Ascending aorta (tissue), 2 donors: Measurements from ENCODE around the gene PTGFR. TPM values are rescaled to one million over a fixed set of nuclear protein-coding genes. Genes with fewer than 3 reads are reported as not detected.

Experiments
- DNase-seq, 2 donors: peaks; one replicate each; pipeline ENCODE4 v3.0.0-alpha.2; 2019; ENCODE audit warnings: low spot score in 2 of 2
- H3K27ac ChIP-seq, 2 donors: fragments of 200-600 bp; sonication (generic); one replicate each; pipeline ENCODE4 v1.5.1; 2016 to 2017; ENCODE audit warnings: mild to moderate bottlenecking in 1 of 2
- H3K27me3 ChIP-seq: fragments of 200-600 bp; sonication (generic); one replicate; pipeline ENCODE4 v1.5.1; 2017
- H3K36me3 ChIP-seq, 2 donors: fragments of 200-600 bp; sonication (generic); one replicate each; pipeline ENCODE4 v1.5.1; 2016
- H3K4me1 ChIP-seq, 2 donors: fragments of 200-600 bp; sonication (generic); one replicate each; pipeline ENCODE4 v1.5.1; 2016 to 2017; ENCODE audit warnings: mild to moderate bottlenecking in 1 of 2
- H3K4me3 ChIP-seq, 2 donors: fragments of 200-600 bp; sonication (generic); one replicate each; pipeline ENCODE4 v1.5.1; 2016 to 2017; ENCODE audit warnings: mild to moderate bottlenecking in 1 of 2
- H3K9me3 ChIP-seq, 2 donors: fragments of 200-600 bp; sonication (generic); one replicate each; pipeline ENCODE4 v1.5.1; 2016
- intact Hi-C: fragments of 100-400 bp; cut with DNase I; formaldehyde crosslinking; loops from one replicate; pipeline ENCODE4 v1.15.1; 2023
- total RNA-seq: library from RNA; depleted of rRNA; stranded (reverse); fragments of >200 nt; gene quantifications from one replicate; pipeline ENCODE4 v1.1.0, GENCODE V29; 2016
- TF ChIP-seq, protein P1 (sequence below), 3 experiments: fragments of 200-600 bp in 2 of 3; fragments of 450-650 bp in 1 of 3; sonication (generic) in 2 of 3; IDR thresholded peaks; one replicate each; pipeline ENCODE4 v1.5.1; 2016 to 2019; ENCODE audit warnings: antibody characterized with exemption in 3 of 3, mild to moderate bottlenecking in 1 of 3, moderate library complexity in 1 of 3

Gene PTGFR
- total RNA-seq, 1 donor from 2014 or later = 0.85 TPM

DNA sequence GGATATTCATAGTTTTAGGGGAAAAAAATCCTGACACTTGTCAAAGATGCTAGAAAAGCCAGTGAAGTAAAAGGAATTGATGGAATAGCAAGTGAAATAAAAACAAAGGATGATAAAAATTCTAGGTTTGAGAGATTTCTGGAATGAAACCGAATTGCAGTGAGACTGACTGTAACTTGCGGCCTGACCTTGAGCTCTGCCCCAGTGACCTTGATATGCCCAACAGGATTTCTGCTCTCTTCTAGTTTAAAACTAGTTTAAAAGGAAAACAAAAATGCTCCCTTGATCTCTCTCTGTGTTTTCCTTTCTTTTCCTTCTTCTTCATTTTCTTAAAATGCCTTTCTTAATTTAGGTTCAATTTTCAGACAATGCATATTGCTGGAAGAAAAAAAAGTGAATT lies 74.6 kb downstream of the PTGFR start:
- H3K4me3 ChIP-seq = no peak overlapping the region
- H3K9me3 ChIP-seq = no peaks in the 10 kb centered on the region
- H3K4me1 ChIP-seq = no peaks in the 10 kb centered on the region
- intact Hi-C loops = no loop called here
- no peaks in the 10 kb centered on the region for H3K27me3 ChIP-seq
- TF ChIP-seq, protein P1, sequence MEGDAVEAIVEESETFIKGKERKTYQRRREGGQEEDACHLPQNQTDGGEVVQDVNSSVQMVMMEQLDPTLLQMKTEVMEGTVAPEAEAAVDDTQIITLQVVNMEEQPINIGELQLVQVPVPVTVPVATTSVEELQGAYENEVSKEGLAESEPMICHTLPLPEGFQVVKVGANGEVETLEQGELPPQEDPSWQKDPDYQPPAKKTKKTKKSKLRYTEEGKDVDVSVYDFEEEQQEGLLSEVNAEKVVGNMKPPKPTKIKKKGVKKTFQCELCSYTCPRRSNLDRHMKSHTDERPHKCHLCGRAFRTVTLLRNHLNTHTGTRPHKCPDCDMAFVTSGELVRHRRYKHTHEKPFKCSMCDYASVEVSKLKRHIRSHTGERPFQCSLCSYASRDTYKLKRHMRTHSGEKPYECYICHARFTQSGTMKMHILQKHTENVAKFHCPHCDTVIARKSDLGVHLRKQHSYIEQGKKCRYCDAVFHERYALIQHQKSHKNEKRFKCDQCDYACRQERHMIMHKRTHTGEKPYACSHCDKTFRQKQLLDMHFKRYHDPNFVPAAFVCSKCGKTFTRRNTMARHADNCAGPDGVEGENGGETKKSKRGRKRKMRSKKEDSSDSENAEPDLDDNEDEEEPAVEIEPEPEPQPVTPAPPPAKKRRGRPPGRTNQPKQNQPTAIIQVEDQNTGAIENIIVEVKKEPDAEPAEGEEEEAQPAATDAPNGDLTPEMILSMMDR (IDR thresholded peaks at IDR 0.05) = no peak
- H3K36me3 ChIP-seq = no peaks in the 10 kb centered on the region
- DNase-seq = no peak
- H3K27ac ChIP-seq = no peak overlapping the region

DNA sequence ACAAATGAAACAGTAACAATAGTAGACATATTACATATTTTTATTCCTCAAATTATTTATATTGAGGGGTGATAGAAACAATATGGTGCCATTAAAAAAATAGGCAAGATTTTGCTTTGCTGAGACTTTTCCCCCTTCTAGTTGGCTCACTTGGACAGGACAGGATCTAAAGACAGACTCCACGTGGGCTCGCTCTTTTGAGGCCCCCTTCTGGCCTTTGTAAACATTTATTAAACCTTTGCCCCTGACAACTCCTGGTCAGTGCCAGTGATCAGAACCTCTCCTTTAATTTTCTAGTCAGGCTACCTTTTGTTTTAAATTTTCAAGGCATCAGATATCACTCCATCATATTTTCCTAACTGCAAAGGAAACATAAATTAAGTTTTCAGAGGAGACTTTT lies 79.8 kb downstream of the PTGFR start:
- Histone ChIP-seq H3K4me3 (no peak overlapping the region), H3K27me3 (no peaks in the 10 kb centered on the region), H3K27ac (no peak overlapping the region), H3K36me3 (no peaks in the 10 kb centered on the region), H3K9me3 (no peaks in the 10 kb centered on the region), H3K4me1 (no peaks in the 10 kb centered on the region)
- DNase-seq = no peak
- TF ChIP-seq, protein P1 (IDR thresholded peaks at IDR 0.05) = no peak
- intact Hi-C loops = no loop called here

DNA sequence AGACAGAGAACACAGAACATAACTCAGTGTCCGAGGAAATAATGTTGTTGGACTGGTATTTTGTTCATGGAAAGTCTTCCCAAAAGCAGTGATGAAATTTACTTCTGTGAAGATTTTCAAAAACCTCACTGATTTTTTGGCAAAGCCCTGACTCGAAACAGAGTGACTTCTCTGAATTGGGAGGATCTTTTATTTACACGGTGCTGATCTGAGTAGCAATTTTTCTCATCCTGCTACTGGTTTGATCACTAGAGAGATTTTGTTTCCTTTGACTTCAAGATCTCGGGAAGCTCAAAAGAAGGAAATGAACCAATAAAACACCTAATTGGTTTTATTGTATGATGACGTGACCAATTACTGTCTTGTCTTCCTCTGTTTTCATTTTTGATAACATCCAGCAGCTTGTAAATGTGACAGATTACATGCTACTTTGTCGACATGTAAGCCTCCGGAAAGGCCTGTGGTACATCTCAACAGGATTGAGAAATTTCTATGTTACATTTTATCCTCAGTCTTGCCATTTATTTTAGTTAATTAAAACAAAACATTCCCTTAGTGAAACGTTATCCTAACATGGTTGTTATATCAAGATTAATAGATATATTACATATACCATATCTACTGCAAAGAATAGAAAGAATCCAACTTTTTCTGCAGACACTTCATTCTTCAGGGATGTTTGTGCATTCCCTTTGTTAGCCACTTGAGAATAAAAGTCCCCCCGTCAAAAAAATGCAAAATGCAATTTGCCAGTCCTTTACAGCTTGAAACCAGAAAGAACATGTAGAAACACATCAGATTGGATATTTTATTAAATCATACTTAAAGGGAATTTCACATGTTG lies 86.7 kb downstream of the PTGFR start:
- intact Hi-C loops = no loop called here
- TF ChIP-seq, protein P1 (IDR thresholded peaks at IDR 0.05) = no peak

DNA sequence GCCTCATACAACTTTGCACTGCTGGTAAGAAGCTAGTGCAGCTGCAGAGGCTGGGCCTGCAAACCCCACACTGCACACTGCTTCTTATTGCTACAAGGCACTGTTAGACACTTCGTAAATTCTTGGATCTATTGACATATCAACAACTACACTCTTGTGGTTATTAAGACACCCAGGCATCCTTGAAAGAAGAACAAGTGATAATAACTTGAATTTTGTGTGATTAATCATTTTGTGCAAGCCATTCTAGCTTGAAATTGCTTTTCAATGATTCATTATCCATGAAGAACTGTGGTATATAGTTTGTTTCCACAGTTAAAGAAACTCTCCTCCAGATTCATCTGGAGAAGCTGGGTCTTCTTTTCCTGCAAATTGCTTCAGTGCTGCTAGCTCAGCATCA lies 95.8 kb downstream of the PTGFR start:
- DNase-seq = no peak

More for the DNA sequence above, 86.7 kb downstream of the PTGFR start:
- Histone ChIP-seq H3K27me3 (no peaks in the 10 kb centered on the region), H3K4me1 (no peaks in the 10 kb centered on the region), H3K4me3 (no peak overlapping the region), H3K9me3 (no peaks in the 10 kb centered on the region), H3K36me3 (no peaks in the 10 kb centered on the region), H3K27ac (no peak overlapping the region)
- DNase-seq = no peak

DNA sequence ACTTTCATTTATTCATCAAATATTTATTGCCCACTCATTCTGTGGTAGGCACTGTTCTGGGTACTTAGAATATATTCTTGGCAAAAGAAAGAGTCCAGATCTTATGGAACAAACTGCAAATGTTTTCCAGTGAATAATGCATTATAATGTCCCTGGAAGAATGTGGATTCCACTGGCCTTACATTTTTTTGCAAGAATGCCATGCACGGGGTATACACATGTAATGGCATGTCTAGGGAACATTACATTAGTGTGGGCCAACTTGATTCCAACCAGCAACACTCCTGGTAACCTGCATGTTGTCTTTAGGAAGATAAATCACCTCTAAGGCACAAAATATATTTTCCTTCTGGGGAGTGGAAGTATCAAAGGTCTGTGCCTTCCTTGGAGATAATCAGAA lies 96.4 kb downstream of the PTGFR start:
- intact Hi-C loops = no loop called here
- no peak for DNase-seq
- H3K4me3 ChIP-seq = no peak overlapping the region
- no peak overlapping the region for H3K27ac ChIP-seq
- H3K36me3 ChIP-seq = no peaks in the 10 kb centered on the region
- H3K4me1 ChIP-seq = no peaks in the 10 kb centered on the region
- H3K27me3 ChIP-seq = no peaks in the 10 kb centered on the region
- no peaks in the 10 kb centered on the region for H3K9me3 ChIP-seq
- TF ChIP-seq, protein P1 (IDR thresholded peaks at IDR 0.05) = no peak

More for the DNA sequence above, 95.8 kb downstream of the PTGFR start:
- no peak overlapping the region for H3K4me3 ChIP-seq
- intact Hi-C loops = no loop called here
- H3K36me3 ChIP-seq = no peaks in the 10 kb centered on the region
- no peaks in the 10 kb centered on the region for H3K4me1 ChIP-seq
- H3K27me3 ChIP-seq = no peaks in the 10 kb centered on the region
- H3K9me3 ChIP-seq = no peaks in the 10 kb centered on the region
- TF ChIP-seq, protein P1 (IDR thresholded peaks at IDR 0.05) = no peak
- no peak overlapping the region for H3K27ac ChIP-seq

Other genes starting within 250 kb of the PTGFR start
- gene IFI44L, start 129.5 kb downstream of the PTGFR start, total RNA-seq = 19.5 TPM
- gene IFI44, start 158.9 kb downstream of the PTGFR start, total RNA-seq = 5.9 TPM